ENCODE measurements around the gene PSMD4.

PSMD4 gene

GRCh38 chr1:151309811-151310323, 55.3 kb downstream of the PSMD4 start:
- DNase-seq (ENCODE audit: low spot score) = no peak

GRCh38 chr1:151311011-151311410, 56.5 kb downstream of the PSMD4 start:
- no peak for DNase-seq (ENCODE audit: low spot score)

GRCh38 chr1:151311589-151312331, 57.2 kb downstream of the PSMD4 start:
- peak; percentile 93 for DNase-seq (ENCODE audit: low spot score)

- DNase-seq (ENCODE audit: low spot score) = no peak
These were observed 57.9 kb downstream of the PSMD4 start for GRCh38 chr1:151312411-151312810.

- no peak for DNase-seq (ENCODE audit: low spot score)
These were observed 58.3 kb downstream of the PSMD4 start for GRCh38 chr1:151312826-151313225.

GRCh38 chr1:151313501-151313900, 59.0 kb downstream of the PSMD4 start:
- no peak for DNase-seq (ENCODE audit: low spot score)

- DNase-seq (ENCODE audit: low spot score) = peak; percentile 85
These were observed 59.8 kb downstream of the PSMD4 start for GRCh38 chr1:151314137-151314875.

GRCh38 chr1:151315565-151316235, 61.2 kb downstream of the PSMD4 start:
- no peak for DNase-seq (ENCODE audit: low spot score)

Measured in AG08396 (cell line).